Liver (tissue), 3 donors: ENCODE results near the gene PRPF19.

Source experiments
- CTCF ChIP-seq: fragments of 150-350 bp; IDR thresholded peaks from 2 replicates; pipeline ENCODE4 v1.5.1; 2017; ENCODE audit warnings: improper control_type of control experiment, low read depth, low read length; ENCODE audit not compliant: missing input control
- EGR1 ChIP-seq, 2 donors: IDR thresholded peaks; 2 replicates each; pipeline ENCODE4 v1.6.1; 2016 to 2018; ENCODE audit warnings: antibody characterized with exemption in 2 of 2, low read depth in 2 of 2
- HNF4A ChIP-seq, 2 donors: conservative IDR thresholded peaks; 2 replicates each; pipeline ENCODE4 v1.6.1; 2016; ENCODE audit warnings: antibody characterized with exemption in 2 of 2, mild to moderate bottlenecking in 2 of 2
- REST ChIP-seq: IDR thresholded peaks from 2 replicates; pipeline ENCODE4 v1.6.1; 2016; ENCODE audit warnings: antibody characterized with exemption, mild to moderate bottlenecking
- SP1 ChIP-seq: IDR thresholded peaks from 2 replicates; pipeline ENCODE4 v1.6.1; 2018; ENCODE audit warnings: antibody characterized with exemption, mild to moderate bottlenecking
- TF ChIP-seq, protein P1 (sequence below): IDR thresholded peaks from 2 replicates; pipeline ENCODE4 v1.6.1; 2016; ENCODE audit warnings: antibody characterized with exemption
- donor health status: healthy.
- donor health status: healthy.

GRCh38 chr11:60869451-60869825 is 36.9 kb downstream of the PRPF19 start:
- no peak for TF ChIP-seq CTCF
- no peak for TF ChIP-seq SP1
- no peak for TF ChIP-seq HNF4A (conservative IDR thresholded peaks at IDR 0.05)
- no peak for TF ChIP-seq EGR1 (IDR thresholded peaks at IDR 0.05; ENCODE audit: low read depth in 2 of 2)
- TF ChIP-seq, protein P1, sequence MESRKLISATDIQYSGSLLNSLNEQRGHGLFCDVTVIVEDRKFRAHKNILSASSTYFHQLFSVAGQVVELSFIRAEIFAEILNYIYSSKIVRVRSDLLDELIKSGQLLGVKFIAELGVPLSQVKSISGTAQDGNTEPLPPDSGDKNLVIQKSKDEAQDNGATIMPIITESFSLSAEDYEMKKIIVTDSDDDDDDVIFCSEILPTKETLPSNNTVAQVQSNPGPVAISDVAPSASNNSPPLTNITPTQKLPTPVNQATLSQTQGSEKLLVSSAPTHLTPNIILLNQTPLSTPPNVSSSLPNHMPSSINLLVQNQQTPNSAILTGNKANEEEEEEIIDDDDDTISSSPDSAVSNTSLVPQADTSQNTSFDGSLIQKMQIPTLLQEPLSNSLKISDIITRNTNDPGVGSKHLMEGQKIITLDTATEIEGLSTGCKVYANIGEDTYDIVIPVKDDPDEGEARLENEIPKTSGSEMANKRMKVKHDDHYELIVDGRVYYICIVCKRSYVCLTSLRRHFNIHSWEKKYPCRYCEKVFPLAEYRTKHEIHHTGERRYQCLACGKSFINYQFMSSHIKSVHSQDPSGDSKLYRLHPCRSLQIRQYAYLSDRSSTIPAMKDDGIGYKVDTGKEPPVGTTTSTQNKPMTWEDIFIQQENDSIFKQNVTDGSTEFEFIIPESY: no peak
- no peak for TF ChIP-seq REST
